ENCODE data around the gene PTPN11.
A peak's percentile ranks its signal among the peaks of the same experiment; 100 is the strongest.

PTPN11 gene

DNA sequence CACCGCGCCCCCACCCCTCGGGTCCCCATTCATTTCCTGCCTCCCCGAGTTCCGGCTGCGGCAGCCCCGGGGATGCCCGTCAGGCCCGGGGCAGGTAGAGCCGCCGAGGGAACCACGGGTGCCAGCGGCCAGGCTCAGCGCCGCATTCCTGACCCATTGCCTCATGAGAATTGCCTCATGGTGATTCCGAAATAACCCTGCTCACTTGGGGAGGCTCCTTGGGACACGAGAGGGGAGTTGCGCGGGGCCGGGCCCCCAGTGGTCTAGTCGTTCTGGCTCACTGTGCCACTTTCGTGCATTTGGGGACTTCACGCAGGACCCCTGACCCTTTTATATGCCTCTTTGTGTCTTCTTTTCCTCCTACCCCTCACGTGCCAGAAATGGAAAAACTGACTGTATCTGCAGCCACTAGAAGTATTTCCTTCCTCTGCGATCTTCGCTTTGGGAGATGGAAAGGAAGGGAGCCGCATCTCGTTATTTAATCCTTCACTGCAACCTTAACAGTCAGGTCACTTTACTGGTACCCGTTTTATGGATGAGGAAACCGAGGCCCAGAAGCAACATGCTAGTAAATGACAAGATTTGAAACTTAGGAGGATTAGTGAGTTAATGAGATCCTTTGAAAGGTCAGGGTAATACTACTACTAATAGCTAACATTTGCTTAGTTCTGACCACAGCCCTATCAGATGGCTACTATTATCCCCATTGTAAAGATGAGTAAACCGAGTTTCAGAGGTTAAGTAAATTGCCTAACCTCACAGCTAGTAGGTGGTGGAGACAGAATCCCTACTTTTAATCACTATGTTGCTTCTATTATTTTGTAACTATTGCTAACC, 768 bp downstream of the PTPN11 start:
- peak overlapping the region; percentile 99 for H3K4me3 ChIP-seq (ENCODE audit: severe bottlenecking)
- ATAC-seq (ENCODE audit: low read depth) (peak; percentile 82), DNase-seq (ENCODE audit: low spot score) (peak; percentile 73)
- TF ChIP-seq, protein P1, sequence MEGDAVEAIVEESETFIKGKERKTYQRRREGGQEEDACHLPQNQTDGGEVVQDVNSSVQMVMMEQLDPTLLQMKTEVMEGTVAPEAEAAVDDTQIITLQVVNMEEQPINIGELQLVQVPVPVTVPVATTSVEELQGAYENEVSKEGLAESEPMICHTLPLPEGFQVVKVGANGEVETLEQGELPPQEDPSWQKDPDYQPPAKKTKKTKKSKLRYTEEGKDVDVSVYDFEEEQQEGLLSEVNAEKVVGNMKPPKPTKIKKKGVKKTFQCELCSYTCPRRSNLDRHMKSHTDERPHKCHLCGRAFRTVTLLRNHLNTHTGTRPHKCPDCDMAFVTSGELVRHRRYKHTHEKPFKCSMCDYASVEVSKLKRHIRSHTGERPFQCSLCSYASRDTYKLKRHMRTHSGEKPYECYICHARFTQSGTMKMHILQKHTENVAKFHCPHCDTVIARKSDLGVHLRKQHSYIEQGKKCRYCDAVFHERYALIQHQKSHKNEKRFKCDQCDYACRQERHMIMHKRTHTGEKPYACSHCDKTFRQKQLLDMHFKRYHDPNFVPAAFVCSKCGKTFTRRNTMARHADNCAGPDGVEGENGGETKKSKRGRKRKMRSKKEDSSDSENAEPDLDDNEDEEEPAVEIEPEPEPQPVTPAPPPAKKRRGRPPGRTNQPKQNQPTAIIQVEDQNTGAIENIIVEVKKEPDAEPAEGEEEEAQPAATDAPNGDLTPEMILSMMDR (IDR thresholded peaks at IDR 0.05; ENCODE audit: poor library complexity, severe bottlenecking), result peak; percentile 54
- H3K27me3 ChIP-seq (ENCODE audit: insufficient read depth, poor library complexity, severe bottlenecking), result no peaks in the 10 kb centered on the region
- H3K27ac ChIP-seq (ENCODE audit: poor library complexity, severe bottlenecking), result peak overlapping the region; percentile 84
- H3K36me3 ChIP-seq (ENCODE audit: low read depth), result peaks cover 11% of the 10 kb centered on the region; the same call in 1 of the 2 replicates
- peaks cover 3% of the 10 kb centered on the region for H3K4me1 ChIP-seq (ENCODE audit: insufficient read depth, poor library complexity, severe bottlenecking)
- H3K9me3 ChIP-seq (ENCODE audit: severe bottlenecking), result no peaks in the 10 kb centered on the region

DNA sequence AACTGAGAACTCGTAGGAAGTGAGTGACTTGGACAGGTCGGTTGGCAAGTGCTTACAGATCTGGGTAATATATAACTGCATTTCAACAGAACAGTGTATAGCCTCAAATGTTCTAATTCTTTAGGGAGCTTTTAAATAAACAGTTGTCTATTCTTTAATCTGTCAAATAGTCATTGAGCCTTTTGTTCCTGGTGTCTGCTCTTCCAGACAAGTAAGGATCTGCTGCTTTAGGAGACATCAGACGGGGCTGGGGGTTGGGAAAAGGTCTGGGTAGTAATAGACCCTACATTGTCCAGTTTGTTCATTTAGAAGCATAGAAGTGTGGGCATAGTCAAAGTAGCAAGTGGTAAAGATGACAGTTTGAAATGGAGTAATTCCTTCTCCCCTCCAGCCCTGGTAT, 2.0 kb downstream of the PTPN11 start:
- H3K9me3 ChIP-seq (ENCODE audit: severe bottlenecking), result no peaks in the 10 kb centered on the region
- DNase-seq (ENCODE audit: low spot score) (no peak), ATAC-seq (ENCODE audit: low read depth) (no peak)
- H3K27ac ChIP-seq (ENCODE audit: poor library complexity, severe bottlenecking), result no peak overlapping the region
- peaks cover 11% of the 10 kb centered on the region; the same call in 1 of the 2 replicates for H3K36me3 ChIP-seq (ENCODE audit: low read depth)
- H3K27me3 ChIP-seq (ENCODE audit: insufficient read depth, poor library complexity, severe bottlenecking), result no peaks in the 10 kb centered on the region
- peaks cover 3% of the 10 kb centered on the region for H3K4me1 ChIP-seq (ENCODE audit: insufficient read depth, poor library complexity, severe bottlenecking)
- TF ChIP-seq, protein P1 (IDR thresholded peaks at IDR 0.05; ENCODE audit: poor library complexity, severe bottlenecking), result no peak
- no peak overlapping the region for H3K4me3 ChIP-seq (ENCODE audit: severe bottlenecking)

DNA sequence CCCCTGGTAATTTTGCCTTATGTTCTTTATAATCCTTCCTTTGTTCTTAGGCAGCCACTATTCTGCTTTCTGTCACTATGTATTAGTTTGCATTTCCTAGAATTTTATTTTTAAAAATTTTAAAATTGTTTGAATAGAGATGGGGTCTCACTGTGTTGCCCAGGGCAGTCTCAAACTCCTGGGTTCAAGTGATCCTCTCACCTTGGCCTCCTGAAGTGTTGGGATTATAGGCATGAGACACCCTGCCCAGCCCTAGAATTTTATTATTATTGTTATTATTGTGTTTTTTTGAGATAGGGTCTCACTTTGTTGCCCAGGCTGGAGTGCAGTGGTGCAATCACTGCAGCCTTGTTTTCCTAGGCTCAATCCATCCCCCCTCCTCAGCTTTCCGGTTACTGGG, 2.6 kb downstream of the PTPN11 start:
- H3K27ac ChIP-seq (ENCODE audit: poor library complexity, severe bottlenecking), result no peak overlapping the region
- peaks cover 14% of the 10 kb centered on the region for H3K36me3 ChIP-seq (ENCODE audit: low read depth)
- DNase-seq (ENCODE audit: low spot score) (no peak), ATAC-seq (ENCODE audit: low read depth) (no peak)
- H3K4me3 ChIP-seq (ENCODE audit: severe bottlenecking), result no peak overlapping the region
- TF ChIP-seq, protein P1 (IDR thresholded peaks at IDR 0.05; ENCODE audit: poor library complexity, severe bottlenecking), result no peak
- H3K27me3 ChIP-seq (ENCODE audit: insufficient read depth, poor library complexity, severe bottlenecking), result no peaks in the 10 kb centered on the region
- H3K4me1 ChIP-seq (ENCODE audit: insufficient read depth, poor library complexity, severe bottlenecking), result peaks cover 3% of the 10 kb centered on the region
- H3K9me3 ChIP-seq (ENCODE audit: severe bottlenecking), result no peaks in the 10 kb centered on the region

- no peaks in the 10 kb centered on the region for H3K9me3 ChIP-seq (ENCODE audit: severe bottlenecking)
- peaks cover 19% of the 10 kb centered on the region for H3K36me3 ChIP-seq (ENCODE audit: low read depth)
- ATAC-seq (ENCODE audit: low read depth), result no peak
- DNase-seq (ENCODE audit: low spot score), result no peak
- peaks cover 3% of the 10 kb centered on the region for H3K4me1 ChIP-seq (ENCODE audit: insufficient read depth, poor library complexity, severe bottlenecking)
- H3K27ac ChIP-seq (ENCODE audit: poor library complexity, severe bottlenecking), result no peak overlapping the region
- TF ChIP-seq, protein P1 (IDR thresholded peaks at IDR 0.05; ENCODE audit: poor library complexity, severe bottlenecking), result no peak
- H3K4me3 ChIP-seq (ENCODE audit: severe bottlenecking), result no peak overlapping the region
- H3K27me3 ChIP-seq (ENCODE audit: insufficient read depth, poor library complexity, severe bottlenecking), result no peaks in the 10 kb centered on the region
These were observed 3.8 kb downstream of the PTPN11 start for GRCh38 chr12:112422531-112422930.

DNA sequence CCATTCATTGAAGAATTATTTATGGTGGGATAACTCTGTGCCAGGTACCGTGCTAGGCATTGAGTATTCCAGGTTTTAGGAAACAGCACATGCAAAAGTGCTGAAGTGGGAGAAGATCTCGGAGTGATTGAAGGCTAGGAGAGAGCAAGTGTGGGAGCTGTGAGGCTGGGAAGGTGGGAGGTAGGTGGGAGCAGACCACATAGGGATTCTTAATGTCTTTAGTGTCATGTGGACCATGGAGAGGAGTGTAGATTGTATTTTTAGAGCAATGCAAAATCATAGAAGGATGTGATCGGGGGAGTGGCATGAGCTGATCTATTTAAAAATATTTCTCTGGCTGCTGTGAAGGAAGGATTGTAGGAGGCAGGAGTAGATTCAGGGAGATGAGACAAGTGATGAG, 5.4 kb downstream of the PTPN11 start:
- Histone ChIP-seq H3K36me3 (ENCODE audit: low read depth) (peaks cover 23% of the 10 kb centered on the region), H3K9me3 (ENCODE audit: severe bottlenecking) (no peaks in the 10 kb centered on the region), H3K4me3 (ENCODE audit: severe bottlenecking) (no peak overlapping the region), H3K4me1 (ENCODE audit: insufficient read depth, poor library complexity, severe bottlenecking) (peaks cover 3% of the 10 kb centered on the region), H3K27ac (ENCODE audit: poor library complexity, severe bottlenecking) (no peak overlapping the region), H3K27me3 (ENCODE audit: insufficient read depth, poor library complexity, severe bottlenecking) (no peaks in the 10 kb centered on the region)
- no peak for DNase-seq (ENCODE audit: low spot score)
- TF ChIP-seq, protein P1 (IDR thresholded peaks at IDR 0.05; ENCODE audit: poor library complexity, severe bottlenecking), result no peak
- no peak for ATAC-seq (ENCODE audit: low read depth)

Measured in RWPE2 (cell line).